ENCODE results near the gene LOXHD1. TPM values are rescaled to one million over a fixed set of nuclear protein-coding genes. Genes with fewer than 3 reads are reported as not detected.

The LOXHD1 gene
- total RNA-seq, 1 donor from 2014 or later = not detected

GRCh38 chr18:46630160-46630559 lies 26.9 kb downstream of the LOXHD1 start:
- DNase-seq (ENCODE audit: low read depth, low spot score) = no peak

- no peak for DNase-seq (ENCODE audit: low read depth, low spot score)
These were observed 27.7 kb downstream of the LOXHD1 start for GRCh38 chr18:46629361-46629760.

- no peak for DNase-seq (ENCODE audit: low read depth, low spot score)
These were observed 28.8 kb downstream of the LOXHD1 start for GRCh38 chr18:46628206-46628605.

- DNase-seq (ENCODE audit: low read depth, low spot score) = no peak
These were observed 29.9 kb downstream of the LOXHD1 start for GRCh38 chr18:46627136-46627535.

- DNase-seq (ENCODE audit: low read depth, low spot score) = no peak
These were observed 32.0 kb downstream of the LOXHD1 start for GRCh38 chr18:46625069-46625468.

GRCh38 chr18:46624127-46624526 lies 32.9 kb downstream of the LOXHD1 start:
- DNase-seq (ENCODE audit: low read depth, low spot score) = no peak

- DNase-seq (ENCODE audit: low read depth, low spot score) = no peak
These were observed 33.5 kb downstream of the LOXHD1 start for GRCh38 chr18:46623541-46623940.

- no peak for DNase-seq (ENCODE audit: low read depth, low spot score)
These were observed 34.0 kb downstream of the LOXHD1 start for GRCh38 chr18:46622999-46623398.

GRCh38 chr18:46622451-46622850 lies 34.6 kb downstream of the LOXHD1 start:
- no peak for DNase-seq (ENCODE audit: low read depth, low spot score)

- DNase-seq (ENCODE audit: low read depth, low spot score) = no peak
These were observed 35.1 kb downstream of the LOXHD1 start for GRCh38 chr18:46621871-46622270.

- no peak for DNase-seq (ENCODE audit: low read depth, low spot score)
These were observed 35.8 kb downstream of the LOXHD1 start for GRCh38 chr18:46621111-46621766.

- DNase-seq (ENCODE audit: low read depth, low spot score) = no peak
These were observed 37.5 kb downstream of the LOXHD1 start for GRCh38 chr18:46619559-46619958.

- no peak for DNase-seq (ENCODE audit: low read depth, low spot score)
These were observed 41.3 kb downstream of the LOXHD1 start for GRCh38 chr18:46615720-46616119.

GRCh38 chr18:46609048-46609447 lies 48.0 kb downstream of the LOXHD1 start:
- no peak for DNase-seq (ENCODE audit: low read depth, low spot score)

GRCh38 chr18:46607926-46608325 lies 49.1 kb downstream of the LOXHD1 start:
- DNase-seq (ENCODE audit: low read depth, low spot score) = no peak

GRCh38 chr18:46601141-46601805 lies 55.7 kb downstream of the LOXHD1 start:
- no peak for DNase-seq (ENCODE audit: low read depth, low spot score)

- DNase-seq (ENCODE audit: low read depth, low spot score) = no peak
These were observed 60.9 kb downstream of the LOXHD1 start for GRCh38 chr18:46596119-46596518.

GRCh38 chr18:46591783-46592391 lies 65.1 kb downstream of the LOXHD1 start:
- no peak for DNase-seq (ENCODE audit: low read depth, low spot score)

GRCh38 chr18:46590103-46590502 lies 66.9 kb downstream of the LOXHD1 start:
- DNase-seq (ENCODE audit: low read depth, low spot score) = no peak

GRCh38 chr18:46588971-46589660 lies 67.9 kb downstream of the LOXHD1 start:
- no peak for DNase-seq (ENCODE audit: low read depth, low spot score)

- no peak for DNase-seq (ENCODE audit: low read depth, low spot score)
These were observed 69.4 kb downstream of the LOXHD1 start for GRCh38 chr18:46587600-46587999.

- no peak for DNase-seq (ENCODE audit: low read depth, low spot score)
These were observed 73.3 kb downstream of the LOXHD1 start for GRCh38 chr18:46583711-46584110.

All from pulmonary artery endothelial cell (primary cell).